Measurements from ENCODE around the gene DMPK.
"Not testable (repeated sequence)": the region's sequence is repeated elsewhere in the genome, so short reads cannot be mapped to it uniquely, and the experiment has no call there.

The DMPK gene

DNA sequence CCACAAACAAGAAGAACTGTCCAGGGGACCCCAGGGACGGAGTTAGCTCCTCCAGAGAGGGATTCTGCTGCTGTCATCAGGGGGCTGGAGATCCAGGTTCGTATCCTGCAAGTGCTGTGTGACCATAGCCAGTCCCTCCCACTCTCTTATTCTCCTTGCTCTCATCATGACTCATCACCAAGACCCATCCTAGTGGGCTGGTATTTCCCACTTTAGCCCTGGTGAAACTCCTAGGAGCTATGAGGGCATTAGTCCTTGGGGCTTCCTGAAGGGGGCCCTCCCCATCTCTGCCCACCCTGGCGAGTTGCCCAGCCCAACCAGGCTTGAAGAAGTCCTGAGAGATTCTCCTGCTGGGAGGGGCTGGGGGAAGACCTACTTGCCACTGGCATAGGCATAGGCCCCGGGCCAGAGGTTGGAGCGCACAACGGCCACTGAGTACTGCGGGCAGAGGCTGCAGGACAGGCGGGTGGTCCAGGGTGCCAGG lies 17.8 kb upstream of the DMPK start:
- no peak overlapping the region for H3K27ac Mint-ChIP-seq
- no peaks in the 10 kb centered on the region for H3K36me3 Mint-ChIP-seq
- H3K4me1 Mint-ChIP-seq (ENCODE audit: low read depth) = peaks cover 4% of the 10 kb centered on the region
- no peaks in the 10 kb centered on the region for H3K9me3 Mint-ChIP-seq (ENCODE audit: low read depth)
- H3K27me3 Mint-ChIP-seq = peaks cover 14% of the 10 kb centered on the region
- H3K4me3 Mint-ChIP-seq = no peak overlapping the region

DNA sequence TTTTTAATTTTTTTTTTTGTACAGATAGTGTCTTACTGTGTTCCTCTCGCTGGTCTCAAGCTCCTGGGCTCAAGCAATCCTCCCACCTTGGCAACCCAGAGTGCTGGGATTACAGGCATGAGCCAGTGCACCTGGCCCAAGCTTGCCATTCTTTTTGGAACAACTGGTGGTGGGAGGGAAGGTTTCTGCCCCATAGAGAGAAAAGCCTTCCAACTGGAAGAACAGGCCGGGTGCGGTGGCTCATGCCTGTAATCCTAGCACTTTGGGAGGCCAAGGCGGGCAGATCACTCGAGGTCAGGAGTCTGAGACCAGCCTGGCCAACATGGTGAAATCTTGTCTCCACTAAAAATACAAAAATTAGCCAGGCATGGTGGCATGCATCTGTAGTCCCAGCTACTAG lies 17.3 kb upstream of the DMPK start:
- not testable (repeated sequence) for H3K4me1 Mint-ChIP-seq (ENCODE audit: low read depth); H3K9me3 Mint-ChIP-seq (ENCODE audit: low read depth); H3K27ac Mint-ChIP-seq; H3K36me3 Mint-ChIP-seq; H3K4me3 Mint-ChIP-seq
- H3K27me3 Mint-ChIP-seq = peaks cover 18% of the 10 kb centered on the region

DNA sequence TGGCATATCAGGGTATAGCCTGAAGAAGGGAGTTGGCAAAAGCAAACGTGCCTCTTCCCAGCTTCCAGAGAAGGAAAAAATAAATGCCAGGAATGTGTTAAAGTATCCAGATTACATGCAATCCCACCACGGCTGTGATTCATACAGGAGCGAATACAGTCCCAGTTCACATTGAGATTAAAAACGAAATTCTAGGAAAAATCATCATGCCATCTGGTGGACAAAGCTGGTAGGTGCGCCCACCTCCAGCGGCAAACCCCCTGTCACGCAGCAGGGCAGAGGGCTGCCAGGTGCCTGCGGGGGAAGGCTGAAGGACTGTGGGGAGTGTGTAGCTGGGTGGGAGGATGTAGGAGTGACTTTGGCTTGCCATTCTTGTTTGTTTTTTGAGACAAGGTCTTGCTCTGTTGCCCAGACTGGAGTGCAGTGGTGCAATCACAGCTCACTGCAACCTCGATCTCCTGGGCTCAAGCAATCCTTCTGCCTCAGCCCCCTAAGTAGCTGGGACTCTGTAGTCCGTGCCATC lies 16.8 kb upstream of the DMPK start:
- H3K9me3 Mint-ChIP-seq (ENCODE audit: low read depth) = no peaks in the 10 kb centered on the region
- H3K36me3 Mint-ChIP-seq = no peaks in the 10 kb centered on the region
- H3K27me3 Mint-ChIP-seq = peaks cover 19% of the 10 kb centered on the region
- peaks cover 7% of the 10 kb centered on the region for H3K4me1 Mint-ChIP-seq (ENCODE audit: low read depth)
- H3K4me3 Mint-ChIP-seq = no peak overlapping the region
- H3K27ac Mint-ChIP-seq = no peak overlapping the region

DNA sequence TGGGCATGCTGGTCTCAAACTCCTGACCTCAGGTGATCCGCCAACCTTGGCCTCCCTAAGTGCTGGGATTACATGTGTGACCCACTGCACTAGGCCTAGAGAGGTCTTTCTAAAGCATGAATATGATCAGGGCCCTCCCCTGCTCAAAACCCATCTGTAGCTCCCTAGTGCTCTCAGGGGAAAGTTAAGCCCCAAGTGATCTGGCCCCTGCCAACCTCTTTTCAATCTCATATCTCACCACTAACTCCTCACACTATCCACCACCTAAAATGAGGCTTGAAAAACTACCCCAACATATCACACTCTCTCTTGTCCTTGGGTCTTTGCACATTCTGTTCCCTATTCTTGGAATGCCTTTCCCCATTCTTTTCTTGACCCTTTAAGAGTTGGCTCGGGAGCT lies 12.3 kb upstream of the DMPK start:
- peaks cover 18% of the 10 kb centered on the region for H3K27me3 Mint-ChIP-seq
- H3K27ac Mint-ChIP-seq = no peak overlapping the region
- H3K9me3 Mint-ChIP-seq (ENCODE audit: low read depth) = no peaks in the 10 kb centered on the region
- peaks cover 35% of the 10 kb centered on the region for H3K4me1 Mint-ChIP-seq (ENCODE audit: low read depth)
- H3K4me3 Mint-ChIP-seq = no peak overlapping the region
- H3K36me3 Mint-ChIP-seq = peaks cover 3% of the 10 kb centered on the region

DNA sequence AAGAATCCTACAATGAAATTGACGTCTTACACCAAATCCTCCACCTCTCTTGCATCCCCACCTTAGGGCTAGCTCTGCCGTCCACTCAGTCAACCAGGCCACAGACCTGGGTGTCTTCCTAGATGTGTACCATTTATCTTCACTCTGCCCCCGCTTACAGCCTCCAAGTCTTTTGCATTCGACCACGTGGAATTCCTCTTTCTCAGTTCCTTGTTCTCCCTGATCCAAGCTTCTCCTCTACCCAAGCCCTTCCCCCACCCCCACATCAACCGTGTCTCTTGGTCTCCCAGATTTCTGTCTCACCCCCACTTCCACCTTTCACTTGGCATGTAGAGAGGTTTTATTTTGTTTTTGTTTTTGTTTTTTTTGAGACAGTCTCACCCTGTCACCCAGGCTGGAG lies 11.6 kb upstream of the DMPK start:
- Mint-ChIP-seq H3K9me3 (ENCODE audit: low read depth) (no peaks in the 10 kb centered on the region), H3K27ac (no peak overlapping the region), H3K4me3 (no peak overlapping the region), H3K27me3 (peaks cover 17% of the 10 kb centered on the region), H3K36me3 (peaks cover 8% of the 10 kb centered on the region), H3K4me1 (ENCODE audit: low read depth) (peaks cover 34% of the 10 kb centered on the region)

DNA sequence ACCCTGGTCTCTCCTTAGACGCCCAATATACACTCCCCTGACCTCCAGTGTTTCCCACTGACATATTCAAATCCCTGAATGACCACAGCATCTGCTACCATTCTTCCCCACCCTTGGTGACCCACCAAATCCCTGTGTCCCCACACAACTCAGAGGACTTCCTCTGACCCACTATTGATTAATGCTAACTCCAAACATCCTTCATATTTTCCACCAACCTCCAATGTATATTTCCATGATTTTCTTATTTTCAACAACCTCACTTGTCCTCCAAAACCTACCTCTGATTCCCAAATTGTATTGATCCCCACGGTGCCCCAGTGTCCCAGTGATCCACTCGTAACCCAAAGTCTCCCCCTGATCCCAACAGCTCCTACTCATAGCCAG lies 10.9 kb upstream of the DMPK start:
- H3K4me1 Mint-ChIP-seq (ENCODE audit: low read depth) = peaks cover 33% of the 10 kb centered on the region
- peak overlapping the region; percentile 76 for H3K27ac Mint-ChIP-seq
- H3K27me3 Mint-ChIP-seq = peaks cover 17% of the 10 kb centered on the region
- peaks cover 13% of the 10 kb centered on the region for H3K36me3 Mint-ChIP-seq
- H3K9me3 Mint-ChIP-seq (ENCODE audit: low read depth) = no peaks in the 10 kb centered on the region
- peak overlapping the region; percentile 83 for H3K4me3 Mint-ChIP-seq

DNA sequence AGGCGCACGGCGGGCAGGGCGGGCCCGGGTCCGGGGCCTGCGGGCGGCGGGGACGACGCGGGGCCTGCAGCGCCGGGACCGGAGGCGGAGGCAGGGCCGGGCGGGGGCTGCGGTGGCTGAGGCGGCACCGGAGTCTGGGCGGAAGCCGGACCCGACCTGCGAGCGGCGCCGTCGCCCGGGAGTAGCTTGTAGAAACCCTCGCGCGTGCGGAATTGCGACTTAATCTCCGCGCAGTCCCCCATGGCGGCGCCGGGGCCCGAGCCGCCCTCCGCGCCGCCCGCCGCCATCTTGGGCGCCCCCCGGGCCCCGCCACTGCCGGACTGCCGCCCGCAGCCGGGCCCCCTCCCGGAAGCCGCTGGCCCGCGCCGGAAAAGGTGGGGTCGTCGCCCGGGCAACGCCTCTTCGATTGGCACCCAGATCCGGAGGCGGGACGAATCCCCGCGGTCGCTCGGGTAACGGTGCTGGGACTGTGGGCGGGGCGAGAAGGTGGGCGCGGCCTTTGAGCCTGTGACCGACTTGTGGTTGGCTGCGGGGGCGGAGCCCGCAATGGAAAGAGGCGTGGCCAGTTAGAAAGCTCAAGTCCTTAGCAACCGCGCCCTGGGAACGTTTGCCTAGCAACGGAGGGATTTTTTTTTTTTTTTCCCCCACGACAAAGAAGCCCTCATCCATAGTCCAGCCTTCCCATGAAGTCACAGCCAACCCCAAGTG lies 10.3 kb upstream of the DMPK start, which contains the start of gene DMWD:
Gene DMWD, minus strand, starts transcription at position 376 of the 708 bp plus-strand sequence. Its CDS starts 89 bp downstream, at position 287.
- H3K27me3 Mint-ChIP-seq = peaks cover 16% of the 10 kb centered on the region

DNA sequence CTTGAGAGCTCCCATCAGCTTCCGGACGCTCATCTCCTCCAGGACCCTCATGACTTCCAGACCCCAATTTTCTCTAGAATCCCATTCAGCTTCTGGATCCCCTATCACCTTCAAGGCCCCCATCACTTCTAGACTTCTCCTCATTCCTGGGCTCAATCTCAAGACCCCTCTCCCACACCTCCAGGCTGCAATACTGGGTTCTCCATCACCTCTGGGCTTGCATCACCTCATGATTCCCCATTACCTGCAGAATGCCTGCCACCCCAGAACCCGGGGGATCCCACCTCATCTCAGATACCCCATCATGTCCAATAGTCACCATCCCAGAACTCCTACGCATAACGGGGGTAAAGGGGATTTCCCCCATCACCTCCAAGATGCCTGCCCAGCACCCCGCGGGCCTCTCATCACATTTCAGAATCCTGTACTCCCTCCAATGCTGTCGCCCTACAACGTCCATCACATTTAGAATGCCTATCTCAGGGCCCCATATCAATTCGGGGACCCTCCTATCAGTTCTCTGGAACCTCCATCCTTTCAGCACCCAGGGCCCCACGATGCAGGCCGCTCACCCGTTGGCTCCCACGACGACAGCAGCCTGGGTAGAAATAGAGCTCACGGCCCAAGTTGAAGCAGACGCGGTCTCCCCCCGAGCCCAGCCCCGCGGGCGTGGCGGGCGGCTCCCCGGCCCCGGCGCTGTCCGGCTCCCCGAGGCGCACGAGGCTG lies 9.6 kb upstream of the DMPK start:
- H3K36me3 Mint-ChIP-seq = peaks cover 18% of the 10 kb centered on the region

More for the DNA sequence above, 10.3 kb upstream of the DMPK start, which contains the start of gene DMWD:
- peaks cover 16% of the 10 kb centered on the region for H3K36me3 Mint-ChIP-seq
- H3K4me3 Mint-ChIP-seq = peak within 1 kb of the TSS; percentile 96
- H3K9me3 Mint-ChIP-seq (ENCODE audit: low read depth) = no peaks in the 10 kb centered on the region
- peak within 1 kb of the TSS; percentile 79 for H3K27ac Mint-ChIP-seq
- peaks cover 33% of the 10 kb centered on the region for H3K4me1 Mint-ChIP-seq (ENCODE audit: low read depth)

DNA sequence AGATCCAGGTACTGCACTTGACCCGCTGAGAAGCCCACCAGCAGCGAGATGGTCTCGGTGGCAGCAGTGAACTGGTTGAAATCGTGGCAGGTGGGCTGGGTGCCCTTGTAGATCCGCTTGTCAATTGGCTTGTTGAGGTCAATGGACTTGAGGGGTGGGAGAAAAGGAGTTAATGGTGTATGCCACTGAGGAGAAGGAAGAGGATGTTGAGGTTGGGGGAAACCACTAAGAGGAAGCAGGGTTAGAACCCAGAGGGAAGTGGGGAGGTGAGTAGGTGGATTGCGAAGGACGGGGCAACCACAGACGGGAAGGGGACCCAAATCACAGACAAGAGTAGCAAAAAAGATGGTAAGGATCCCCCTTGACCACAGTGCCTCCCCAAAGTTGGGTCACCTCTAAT lies 8.7 kb upstream of the DMPK start:
- H3K9me3 Mint-ChIP-seq (ENCODE audit: low read depth) = no peaks in the 10 kb centered on the region
- peak overlapping the region; percentile 96 for H3K4me3 Mint-ChIP-seq
- H3K36me3 Mint-ChIP-seq = peaks cover 21% of the 10 kb centered on the region
- peaks cover 33% of the 10 kb centered on the region for H3K4me1 Mint-ChIP-seq (ENCODE audit: low read depth)
- no peak overlapping the region for H3K27ac Mint-ChIP-seq
- H3K27me3 Mint-ChIP-seq = peaks cover 14% of the 10 kb centered on the region

More for the DNA sequence above, 9.6 kb upstream of the DMPK start:
- H3K4me1 Mint-ChIP-seq (ENCODE audit: low read depth) = peaks cover 33% of the 10 kb centered on the region
- H3K9me3 Mint-ChIP-seq (ENCODE audit: low read depth) = no peaks in the 10 kb centered on the region
- H3K4me3 Mint-ChIP-seq = peak overlapping the region; percentile 96
- H3K27me3 Mint-ChIP-seq = peaks cover 16% of the 10 kb centered on the region
- peak overlapping the region; percentile 79 for H3K27ac Mint-ChIP-seq

DNA sequence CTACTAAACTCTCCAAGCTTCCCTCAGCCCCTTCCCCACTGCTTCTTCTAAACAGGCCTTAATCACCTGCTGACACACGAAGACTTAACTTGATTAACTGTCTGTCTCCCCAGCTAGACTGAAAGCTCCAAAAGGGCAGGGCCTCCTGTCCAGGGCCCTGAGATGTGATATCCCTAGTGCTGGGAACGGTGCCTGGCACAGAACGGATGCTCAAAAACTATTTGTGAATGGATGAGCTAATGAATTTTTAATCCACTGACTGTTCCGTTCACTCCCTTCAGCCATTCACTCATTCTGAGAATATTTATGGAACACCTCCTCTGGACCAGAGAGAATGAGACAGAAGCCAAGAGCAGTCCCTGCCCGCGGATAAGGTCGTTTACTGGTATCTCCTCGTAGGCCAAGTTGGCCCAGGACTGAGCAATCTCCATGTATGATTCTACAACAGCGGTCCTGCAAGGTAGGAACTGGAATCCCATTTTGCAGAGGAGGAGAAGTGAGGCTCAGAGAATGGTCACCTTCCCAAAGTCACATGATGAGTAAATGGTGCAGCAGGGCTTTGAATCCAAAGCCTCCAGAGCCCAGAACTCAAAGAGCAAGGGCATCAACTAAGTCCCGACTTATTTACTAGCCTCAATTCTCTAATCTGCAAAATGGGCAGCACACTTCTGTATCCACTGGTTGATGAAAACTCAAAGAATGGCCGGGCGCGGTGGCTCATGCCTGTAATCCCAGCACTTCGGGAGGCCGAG lies 6.9 kb upstream of the DMPK start:
- Mint-ChIP-seq H3K27ac (no peak overlapping the region), H3K9me3 (ENCODE audit: low read depth) (no peaks in the 10 kb centered on the region), H3K36me3 (peaks cover 21% of the 10 kb centered on the region), H3K4me3 (no peak overlapping the region), H3K27me3 (peaks cover 12% of the 10 kb centered on the region), H3K4me1 (ENCODE audit: low read depth) (peaks cover 30% of the 10 kb centered on the region)

DNA sequence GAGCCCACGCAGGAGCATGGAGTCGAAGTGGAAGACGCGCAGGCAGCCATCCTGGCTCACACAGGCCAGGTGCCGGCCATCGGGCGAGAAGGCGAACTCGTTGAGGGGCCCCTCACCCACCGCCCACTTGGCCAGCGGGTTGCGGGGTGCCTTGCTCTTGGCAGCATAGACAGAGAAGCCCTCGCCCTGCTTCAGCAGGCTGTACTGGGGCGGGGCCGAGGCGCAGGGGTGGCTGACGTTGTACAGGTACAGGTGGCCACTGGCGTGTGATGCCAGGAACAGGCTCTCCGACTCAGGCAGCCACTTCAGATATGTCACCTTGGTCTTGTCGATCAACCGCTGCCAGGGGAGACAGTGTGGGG lies 4.2 kb upstream of the DMPK start:
- H3K4me1 Mint-ChIP-seq (ENCODE audit: low read depth) = peaks cover 11% of the 10 kb centered on the region
- H3K36me3 Mint-ChIP-seq = peaks cover 21% of the 10 kb centered on the region

DNA sequence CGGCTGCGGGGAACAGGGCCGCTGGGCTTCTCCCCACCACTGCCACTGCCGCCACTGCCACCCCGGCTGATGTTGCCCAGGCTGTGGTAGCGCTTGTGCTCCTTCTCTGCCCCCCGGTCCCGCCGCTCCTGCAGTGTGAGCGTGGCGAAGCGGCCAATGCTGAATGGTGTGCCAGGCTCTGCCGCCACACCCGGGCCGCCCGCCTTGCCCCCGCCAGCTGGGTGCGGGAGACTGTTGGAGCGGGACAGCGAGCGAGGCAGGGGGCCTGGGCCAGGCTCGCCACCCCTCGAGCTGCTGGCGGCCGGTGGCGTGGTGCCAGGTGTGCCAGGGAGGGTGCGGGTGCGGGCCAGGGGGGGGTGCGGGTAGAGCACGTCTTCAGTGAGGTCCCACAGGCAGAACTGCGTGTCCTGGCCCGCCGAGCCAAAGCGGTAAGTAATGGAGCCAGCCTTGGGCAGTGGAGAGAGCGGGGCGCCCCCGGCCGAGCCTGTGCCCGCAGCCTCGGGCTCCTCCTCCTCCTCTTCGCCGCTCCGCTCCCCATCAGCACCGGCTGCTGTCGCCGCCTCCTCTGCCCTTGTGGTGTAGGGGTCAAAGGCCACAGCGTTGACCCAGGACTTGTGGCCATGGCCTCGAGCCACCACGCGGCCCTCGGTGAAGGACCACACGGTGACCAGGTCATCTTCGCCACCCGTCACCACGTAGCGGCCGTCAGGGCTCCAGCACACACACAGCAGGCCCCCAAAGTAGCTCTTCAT lies 3.7 kb upstream of the DMPK start:
- peaks cover 10% of the 10 kb centered on the region for H3K27me3 Mint-ChIP-seq
- H3K9me3 Mint-ChIP-seq (ENCODE audit: low read depth) = no peaks in the 10 kb centered on the region
- peaks cover 5% of the 10 kb centered on the region for H3K4me1 Mint-ChIP-seq (ENCODE audit: low read depth)
- peaks cover 20% of the 10 kb centered on the region for H3K36me3 Mint-ChIP-seq
- no peak overlapping the region for H3K27ac Mint-ChIP-seq
- no peak overlapping the region for H3K4me3 Mint-ChIP-seq

More for the DNA sequence above, 4.2 kb upstream of the DMPK start:
- no peaks in the 10 kb centered on the region for H3K9me3 Mint-ChIP-seq (ENCODE audit: low read depth)
- no peak overlapping the region for H3K4me3 Mint-ChIP-seq
- H3K27me3 Mint-ChIP-seq = peaks cover 9% of the 10 kb centered on the region
- no peak overlapping the region for H3K27ac Mint-ChIP-seq

DNA sequence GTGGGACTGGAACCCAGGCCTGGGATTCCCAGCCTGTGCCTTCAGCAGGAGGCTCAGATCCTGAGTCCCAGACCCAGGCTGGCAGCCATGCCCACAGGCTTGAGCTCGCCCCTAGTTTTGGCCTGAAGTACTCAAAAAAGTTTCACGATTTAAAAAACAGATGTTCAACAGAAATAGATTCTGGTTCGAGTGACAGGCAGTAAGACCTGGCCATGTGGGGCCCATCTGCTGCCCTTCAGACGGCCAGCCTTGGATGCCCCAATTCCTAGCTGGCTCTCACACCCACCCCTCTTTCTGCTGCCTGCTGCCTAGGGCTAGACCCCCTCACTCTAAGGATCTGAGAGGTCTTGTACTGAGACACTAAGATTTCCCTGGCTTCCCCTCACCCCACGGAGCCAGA lies 2.8 kb upstream of the DMPK start:
- Mint-ChIP-seq H3K27me3 (peaks cover 12% of the 10 kb centered on the region), H3K9me3 (ENCODE audit: low read depth) (no peaks in the 10 kb centered on the region)

DNA sequence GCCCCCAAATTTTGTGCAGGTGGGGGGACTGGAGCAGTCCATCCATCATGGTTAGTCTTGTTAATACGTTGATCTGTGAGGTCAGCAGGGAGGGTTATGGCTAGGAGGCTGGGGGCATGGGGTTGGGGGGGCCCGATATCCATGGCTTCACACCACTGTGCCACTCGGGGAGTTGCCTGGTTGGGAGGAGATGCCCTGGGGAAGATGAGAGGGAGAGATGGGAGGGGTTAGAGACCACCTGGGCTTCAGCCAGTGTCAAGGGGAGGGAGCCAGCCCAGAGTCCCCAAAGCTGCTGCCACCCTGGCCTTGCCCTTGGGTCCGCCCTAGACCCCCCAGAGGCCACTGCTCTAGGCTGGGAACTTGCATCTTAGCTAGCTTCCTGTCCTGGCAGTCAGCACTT lies 1.8 kb upstream of the DMPK start:
- Mint-ChIP-seq H3K27ac (no peak overlapping the region), H3K4me3 (no peak overlapping the region), H3K4me1 (ENCODE audit: low read depth) (peaks cover 8% of the 10 kb centered on the region), H3K9me3 (ENCODE audit: low read depth) (no peaks in the 10 kb centered on the region), H3K36me3 (peaks cover 15% of the 10 kb centered on the region), H3K27me3 (peaks cover 15% of the 10 kb centered on the region)

More for the DNA sequence above, 2.8 kb upstream of the DMPK start:
- Mint-ChIP-seq H3K4me3 (no peak overlapping the region), H3K36me3 (peaks cover 18% of the 10 kb centered on the region), H3K27ac (no peak overlapping the region), H3K4me1 (ENCODE audit: low read depth) (peaks cover 1% of the 10 kb centered on the region)

All from activated naive CD8-positive, alpha-beta T cell (primary cell).